GM19239 (cell line): ENCODE data around the gene IFNB1.

Source experiments
- DNase-seq: peaks from one replicate; pipeline ENCODE4 v3.0.0; 2011; ENCODE audit warnings: low spot score; ENCODE audit not compliant: insufficient read length
- FAIRE-seq: peaks from 2 replicates; lab custom pipeline; 2011; peaks lifted over from hg19 to GRCh38; lab: Jason Lieb, UNC

The IFNB1 gene

GRCh38 chr9:21077781-21078180 lies at the start of gene IFNB1:
Gene IFNB1, minus strand, starts transcription at chr9:21077942. Its CDS starts 73 bp downstream, at chr9:21077869.
- DNase-seq (no peak), FAIRE-seq (no peak)

- peak; percentile 25 for DNase-seq
- peak; percentile 83 for FAIRE-seq
These were observed 44.0 kb upstream of the IFNB1 start for GRCh38 chr9:21121595-21122251.

- no peak for DNase-seq
- FAIRE-seq = peak; percentile 39
These were observed 43.3 kb upstream of the IFNB1 start for GRCh38 chr9:21121079-21121478.

- DNase-seq (no peak), FAIRE-seq (no peak)
These were observed 41.5 kb upstream of the IFNB1 start for GRCh38 chr9:21119093-21119770.

GRCh38 chr9:21114311-21114710 lies 36.6 kb upstream of the IFNB1 start:
- FAIRE-seq (no peak), DNase-seq (no peak)

- DNase-seq (peak; percentile 28), FAIRE-seq (peak; percentile 99)
These were observed 33.2 kb upstream of the IFNB1 start for GRCh38 chr9:21110708-21111576.

- no peak for FAIRE-seq
These were observed 27.0 kb upstream of the IFNB1 start for GRCh38 chr9:21104787-21105186.

GRCh38 chr9:21102305-21102704 lies 24.6 kb upstream of the IFNB1 start:
- FAIRE-seq = no peak
- DNase-seq = no peak

More at GRCh38 chr9:21104787-21105186, 27.0 kb upstream of the IFNB1 start:
- DNase-seq = no peak

GRCh38 chr9:21097817-21098216 lies 20.1 kb upstream of the IFNB1 start:
- FAIRE-seq = peak; percentile 8

GRCh38 chr9:21096901-21097255 lies 19.1 kb upstream of the IFNB1 start:
- DNase-seq = no peak
- FAIRE-seq = no peak

More at GRCh38 chr9:21097817-21098216, 20.1 kb upstream of the IFNB1 start:
- no peak for DNase-seq

GRCh38 chr9:21096172-21096900 lies 18.6 kb upstream of the IFNB1 start:
- DNase-seq = peak; percentile 16
- peak; percentile 92 for FAIRE-seq

GRCh38 chr9:21095561-21095960 lies 17.8 kb upstream of the IFNB1 start:
- FAIRE-seq = peak; percentile 59

GRCh38 chr9:21086538-21086937 lies 8.8 kb upstream of the IFNB1 start:
- FAIRE-seq (no peak), DNase-seq (no peak)

More at GRCh38 chr9:21095561-21095960, 17.8 kb upstream of the IFNB1 start:
- DNase-seq = no peak

GRCh38 chr9:21085005-21085404 lies 7.3 kb upstream of the IFNB1 start:
- no peak for FAIRE-seq
- DNase-seq = no peak

- no peak for FAIRE-seq
These were observed 6.6 kb upstream of the IFNB1 start for GRCh38 chr9:21084242-21084850.

GRCh38 chr9:21082671-21083070 lies 4.9 kb upstream of the IFNB1 start:
- FAIRE-seq (no peak), DNase-seq (no peak)

More at GRCh38 chr9:21084242-21084850, 6.6 kb upstream of the IFNB1 start:
- DNase-seq = no peak

GRCh38 chr9:21081999-21082398 lies 4.3 kb upstream of the IFNB1 start:
- DNase-seq (no peak), FAIRE-seq (peak; percentile 70)

GRCh38 chr9:21081451-21081850 lies 3.7 kb upstream of the IFNB1 start:
- no peak for DNase-seq
- no peak for FAIRE-seq

GRCh38 chr9:21080793-21081192 lies 3.1 kb upstream of the IFNB1 start:
- FAIRE-seq (no peak), DNase-seq (no peak)

- peak; percentile 60 for FAIRE-seq
- DNase-seq = no peak
These were observed 960 bp upstream of the IFNB1 start for GRCh38 chr9:21078702-21079101.
